Gastroesophageal sphincter (tissue), 3 donors: Measurements from ENCODE around the gene ADAMTS7.

Experiments used
- CTCF ChIP-seq, 4 experiments: fragments of 200-600 bp in 2 of 4; fragments of 450-650 bp in 2 of 4; sonication (generic) in 1 of 4; IDR thresholded peaks; one replicate each; pipeline ENCODE4 v1.5.1; 2017 to 2019; ENCODE audit warnings: antibody characterized with exemption in 4 of 4, mild to moderate bottlenecking in 2 of 4, moderate library complexity in 2 of 4
- POLR2A ChIP-seq, 2 donors: fragments of 450-650 bp; IDR thresholded peaks; one replicate each; pipeline ENCODE4 v1.6.1; 2017; ENCODE audit warnings: antibody characterized with exemption in 2 of 2, mild to moderate bottlenecking in 2 of 2, moderate library complexity in 1 of 2

- TF ChIP-seq POLR2A (IDR thresholded peaks at IDR 0.05) (no peak), CTCF (IDR thresholded peaks at IDR 0.05) (no peak)
Observed at GRCh38 chr15:78768096-78768495, 43.2 kb downstream of the ADAMTS7 start.
